SK-N-SH (cell line): ENCODE results near the gene MIF. TPM values are rescaled to one million over a fixed set of nuclear protein-coding genes. Genes with fewer than 3 reads are reported as not detected.

Experiments used
- CTCF ChIA-PET: fragments of 300-600, 350-600 bp; formaldehyde crosslinking; extraction: SDS; loops from one replicate; lab custom pipeline; 2021; lab: Yijun Ruan, JAX
- POLR2A ChIA-PET: fragments of 350-600 bp; sonication (Branson Sonifier 250); formaldehyde crosslinking; extraction: SDS; loops from one replicate; lab custom pipeline; 2020; ENCODE audit warnings: antibody characterized with exemption, inconsistent platforms; lab: Yijun Ruan, JAX
- DNase-seq: peaks from one replicate; pipeline ENCODE4 v3.0.0; 2012
- H2AFZ ChIP-seq: fragments of 200-600 bp; sonication (generic); 2 replicates; pipeline ENCODE4 v1.8.1; 2016; ENCODE audit warnings: antibody characterized with exemption, mild to moderate bottlenecking, low read depth
- H3F3A ChIP-seq: fragments of 200-600 bp; sonication (generic); replicated peaks from 2 replicates; pipeline ENCODE3; 2016; ENCODE audit warnings: antibody characterized with exemption, mild to moderate bottlenecking; ENCODE audit not compliant: insufficient read depth
- H3K27ac ChIP-seq, 2 experiments: fragments of 200-500 bp in 1 of 2; fragments of 200-600 bp in 1 of 2; sonication (Bioruptor generic) in 1 of 2; sonication (generic), shearing (Covaris generic) in 1 of 2; 2 replicates each; pipeline versions ENCODE4 v1.5.1 to v1.6.1; 2014 to 2016; ENCODE audit warnings: low read depth in 2 of 2, inconsistent platforms in 1 of 2, low read length in 1 of 2, mild to moderate bottlenecking in 1 of 2, mixed read lengths in 1 of 2
- H3K27me3 ChIP-seq: fragments of 200-600 bp; sonication (generic), shearing (Covaris generic); 2 replicates; pipeline ENCODE4 v1.6.1; 2016; ENCODE audit warnings: mixed run types; ENCODE audit not compliant: insufficient read depth
- H3K36me3 ChIP-seq, 2 experiments: fragments of 200-500 bp in 1 of 2; fragments of 200-600 bp in 1 of 2; sonication (Bioruptor generic) in 1 of 2; sonication (generic) in 1 of 2; replicated peaks in 1 of 2; 2 replicates each; pipeline versions ENCODE3 to v1.5.1; 2014 to 2016; ENCODE audit warnings: low read length in 1 of 2, mild to moderate bottlenecking in 1 of 2; ENCODE audit not compliant: insufficient read depth in 2 of 2, control insufficient read depth in 1 of 2
- H3K4me1 ChIP-seq, 2 experiments: fragments of 200-500 bp in 1 of 2; fragments of 200-600 bp in 1 of 2; sonication (Bioruptor generic) in 1 of 2; sonication (generic), shearing (Covaris generic) in 1 of 2; 2 replicates each; pipeline versions ENCODE4 v1.5.1 to v1.6.1; 2014 to 2016; ENCODE audit warnings: low read depth in 1 of 2, low read length in 1 of 2, mixed run types in 1 of 2; ENCODE audit not compliant: insufficient read depth in 2 of 2, control insufficient read depth in 1 of 2
- H3K4me2 ChIP-seq: fragments of 200-600 bp; sonication (generic), shearing (Covaris generic); 2 replicates; pipeline ENCODE4 v1.6.1; 2017; ENCODE audit warnings: mixed run types
- H3K4me3 ChIP-seq, 2 experiments: fragments of 200-500 bp in 1 of 2; fragments of 200-600 bp in 1 of 2; sonication (Bioruptor generic) in 1 of 2; sonication (generic), shearing (Covaris generic) in 1 of 2; 2 replicates each; pipeline versions ENCODE4 v1.5.1 to v1.8.1; 2014 to 2016; ENCODE audit warnings: low read depth in 2 of 2, inconsistent platforms in 1 of 2, low read length in 1 of 2, mild to moderate bottlenecking in 1 of 2, mixed read lengths in 1 of 2, moderate library complexity in 1 of 2
- H3K79me2 ChIP-seq: fragments of 200-600 bp; sonication (generic); 2 replicates; pipeline ENCODE4 v1.8.1; 2017; ENCODE audit warnings: mild to moderate bottlenecking; ENCODE audit not compliant: insufficient read depth
- H3K9ac ChIP-seq: fragments of 200-600 bp; sonication (generic); 2 replicates; pipeline ENCODE4 v1.6.1; 2017; ENCODE audit warnings: mixed run types
- H3K9me2 ChIP-seq: fragments of 200-600 bp; sonication (generic); 2 replicates; pipeline ENCODE4 v1.6.1; 2017; ENCODE audit warnings: mixed run types
- H3K9me3 ChIP-seq: fragments of 200-600 bp; sonication (generic); 2 replicates; pipeline ENCODE4 v1.6.1; 2017; ENCODE audit warnings: mixed run types, mild to moderate bottlenecking, moderate library complexity
- H4K20me1 ChIP-seq: fragments of 200-600 bp; sonication (generic); 2 replicates; pipeline ENCODE4 v1.6.1; 2017; ENCODE audit warnings: mild to moderate bottlenecking, mixed run types; ENCODE audit not compliant: insufficient read depth
- CHD2 ChIP-seq: fragments of 150-350 bp; IDR thresholded peaks from 2 replicates; pipeline ENCODE4 v1.6.1; 2018; ENCODE audit warnings: low read length; ENCODE audit not compliant: partially characterized antibody
- ELF1 ChIP-seq: IDR thresholded peaks from 2 replicates; pipeline ENCODE4 v1.4.0; 2012
- FOSL2 ChIP-seq: IDR thresholded peaks from 2 replicates; pipeline ENCODE4 v1.4.0; 2012; ENCODE audit warnings: low read depth, mild to moderate bottlenecking, moderate library complexity, borderline replicate concordance
- FOXM1 ChIP-seq: IDR thresholded peaks from 2 replicates; pipeline ENCODE4 v1.4.0; 2012; ENCODE audit warnings: low read depth, mild to moderate bottlenecking
- GABPA ChIP-seq: IDR thresholded peaks from 2 replicates; pipeline ENCODE4 v1.4.0; 2012; ENCODE audit warnings: low read depth, mild to moderate bottlenecking
- MAX ChIP-seq: IDR thresholded peaks from 2 replicates; pipeline ENCODE4 v1.4.0; 2012; ENCODE audit warnings: low read depth
- NFIC ChIP-seq: IDR thresholded peaks from 2 replicates; pipeline ENCODE4 v1.4.0; 2012; ENCODE audit warnings: borderline replicate concordance
- NRF1 ChIP-seq: IDR thresholded peaks from 2 replicates; pipeline ENCODE4 v1.6.1; 2012; ENCODE audit warnings: low read depth, mild to moderate bottlenecking, low read length
- PBX3 ChIP-seq: IDR thresholded peaks from 2 replicates; pipeline ENCODE4; 2012
- RCOR1 ChIP-seq: fragments of 150-350 bp; IDR thresholded peaks from 2 replicates; pipeline ENCODE4 v1.6.1; 2017; ENCODE audit warnings: antibody characterized with exemption, low read length
- REST ChIP-seq: IDR thresholded peaks from 2 replicates; pipeline ENCODE4 v1.6.1; 2012; ENCODE audit warnings: mild to moderate bottlenecking, low read depth, low read length, moderate library complexity
- RXRA ChIP-seq: IDR thresholded peaks from 2 replicates; pipeline ENCODE4 v1.4.0; 2012; ENCODE audit warnings: low read depth, mild to moderate bottlenecking, borderline replicate concordance
- TAF1 ChIP-seq: IDR thresholded peaks from 2 replicates; pipeline ENCODE4 v1.6.1; 2012; ENCODE audit warnings: low read depth, mild to moderate bottlenecking, low read length, moderate library complexity, borderline replicate concordance
- TCF12 ChIP-seq: IDR thresholded peaks from 2 replicates; pipeline ENCODE4 v1.4.0; 2012
- TEAD4 ChIP-seq: IDR thresholded peaks from 2 replicates; pipeline ENCODE4 v1.4.0; 2012; ENCODE audit warnings: mild to moderate bottlenecking, borderline replicate concordance; ENCODE audit not compliant: insufficient read depth
- USF2 ChIP-seq: fragments of 150-350 bp; IDR thresholded peaks from 2 replicates; pipeline ENCODE4 v1.6.1; 2017; ENCODE audit warnings: antibody characterized with exemption, low read length, low read depth, borderline replicate concordance
- YY1 ChIP-seq: IDR thresholded peaks from 2 replicates; pipeline ENCODE4 v1.4.0; 2012; ENCODE audit warnings: low read depth, mild to moderate bottlenecking
- WGBS: methylation state at CpG from one replicate; pipeline ENCODE4 v1.1.6; 2017; ENCODE audit warnings: low lambda C conversion rate; 5-methylcytosine and 5-hydroxymethylcytosine counted together
- polyA plus RNA-seq, 3 experiments: library from polyadenylated mRNA; depleted of rRNA; stranded (reverse); fragments of >200 nt; gene quantifications; 2 replicates each; pipeline ENCODE4 v1.2.3, GENCODE V29; 2012

The MIF gene
- polyA plus RNA-seq, 1 of the 3 experiments (the other 2 are of a cell fraction) = 565 TPM

GRCh38 chr22:23877566-23877965 is 16.6 kb upstream of the MIF start:
- Histone ChIP-seq H3K9me3 (no peaks in the 10 kb centered on the region), H3K27me3 (no peaks in the 10 kb centered on the region), H4K20me1 (no peaks in the 10 kb centered on the region), H3K9me2 (no peaks in the 10 kb centered on the region), H3K9ac (no peak overlapping the region), H3F3A (no peaks in the 10 kb centered on the region), H3K79me2 (no peaks in the 10 kb centered on the region), H3K4me3 (no peak overlapping the region), H3K4me2 (no peak overlapping the region), H2AFZ (no peak overlapping the region), H3K4me1 (no peaks in the 10 kb centered on the region), H3K36me3 (peaks cover 0 to 10% of the 10 kb centered on the region in 2 experiments), H3K27ac (no peak overlapping the region)
- 91% methylated on average over 5 of the region's 8 CpGs for WGBS
- TF ChIP-seq GABPA (no peak), CHD2 (no peak), TAF1 (no peak), NFIC (no peak)
- CTCF ChIA-PET = interaction anchor here (0.6 to 1.9 kb wide), 4 partner anchors 11 to 297 kb away, joined by 3 to 5 read pairs (median 4); no protein-coding TSS in a partner anchor
- DNase-seq = no peak
- POLR2A ChIA-PET = interaction anchor here (1.2 kb wide), 1 partner anchor 12 kb away, joined by 3 read pairs; no protein-coding TSS in a partner anchor

- 95% methylated on average over 7 of the region's 7 CpGs for WGBS
- ChIA-PET CTCF (interaction anchor here (0.6 to 1.9 kb wide), 4 partner anchors 11 to 297 kb away, joined by 3 to 5 read pairs (median 4); no protein-coding TSS in a partner anchor), POLR2A (no interaction called here)
- no peaks in the 10 kb centered on the region for H3K4me1 ChIP-seq
- no peak for DNase-seq
- peaks cover 0 to 10% of the 10 kb centered on the region in 2 experiments for H3K36me3 ChIP-seq
- no peak overlapping the region for H3K4me3 ChIP-seq
- H3K27me3 ChIP-seq = no peaks in the 10 kb centered on the region
- no peaks in the 10 kb centered on the region for H3K79me2 ChIP-seq
- H3K4me2 ChIP-seq = no peak overlapping the region
- no peaks in the 10 kb centered on the region for H3K9me3 ChIP-seq
- TF ChIP-seq FOXM1 (no peak), TEAD4 (no peak), TCF12 (no peak), PBX3 (no peak), RXRA (no peak), FOSL2 (no peak), REST (no peak), ELF1 (no peak), MAX (no peak), RCOR1 (no peak), YY1 (no peak), USF2 (no peak), NRF1 (no peak)
- H4K20me1 ChIP-seq = no peaks in the 10 kb centered on the region
- H3K9ac ChIP-seq = no peak overlapping the region
- no peaks in the 10 kb centered on the region for H3F3A ChIP-seq
- H3K27ac ChIP-seq = no peak overlapping the region
- H3K9me2 ChIP-seq = no peaks in the 10 kb centered on the region
- H2AFZ ChIP-seq = no peak overlapping the region
These were observed 16.0 kb upstream of the MIF start for GRCh38 chr22:23878219-23878618.
